ENCODE measurements around the gene RAI2. TPM values are rescaled to one million over a fixed set of nuclear protein-coding genes. Genes with fewer than 3 reads are reported as not detected.

The RAI2 gene
- total and polyA plus RNA-seq, 8 donors, result 14.9 to 20.6 (median 16.9) TPM

GRCh38 chrX:17768997-17769396 is 92.1 kb downstream of the RAI2 start:
- H3K36me3 ChIP-seq, result no peaks in the 10 kb centered on the region
- H3K4me1 ChIP-seq, result no peaks in the 10 kb centered on the region
- H3K4me3 ChIP-seq, result no peak overlapping the region
- DNase-seq, result no peak
- TF ChIP-seq CTCF (IDR thresholded peaks at IDR 0.05), result no peak
- ATAC-seq, result no peak
- intact Hi-C loops (cut with DNase I), result no loop called here
- no peaks in the 10 kb centered on the region for H3K27me3 ChIP-seq
- H3K27ac ChIP-seq, result no peak overlapping the region
- H3K9me3 ChIP-seq, result no peaks in the 10 kb centered on the region

GRCh38 chrX:17767734-17768133 is 93.4 kb downstream of the RAI2 start:
- Histone ChIP-seq H3K4me1 (no peaks in the 10 kb centered on the region), H3K27ac (no peak overlapping the region), H3K9me3 (no peaks in the 10 kb centered on the region), H3K4me3 (no peak overlapping the region), H3K27me3 (no peaks in the 10 kb centered on the region), H3K36me3 (no peaks in the 10 kb centered on the region)
- no peak for DNase-seq
- intact Hi-C loops (cut with DNase I), result no loop called here
- TF ChIP-seq CTCF (IDR thresholded peaks at IDR 0.05), result no peak
- no peak for ATAC-seq

GRCh38 chrX:17759990-17760389 is 101.1 kb downstream of the RAI2 start:
- DNase-seq, result no peak
- H3K9me3 ChIP-seq, result no peaks in the 10 kb centered on the region
- no peak for ATAC-seq
- intact Hi-C loops (cut with DNase I), result no loop called here
- H3K4me3 ChIP-seq, result no peak overlapping the region
- no peaks in the 10 kb centered on the region for H3K27me3 ChIP-seq
- H3K27ac ChIP-seq, result no peak overlapping the region
- no peaks in the 10 kb centered on the region for H3K4me1 ChIP-seq
- no peak for TF ChIP-seq CTCF (IDR thresholded peaks at IDR 0.05)
- H3K36me3 ChIP-seq, result no peaks in the 10 kb centered on the region

GRCh38 chrX:17758382-17758781 is 102.7 kb downstream of the RAI2 start:
- Histone ChIP-seq H3K27ac (no peak overlapping the region), H3K27me3 (no peaks in the 10 kb centered on the region), H3K36me3 (no peaks in the 10 kb centered on the region), H3K9me3 (no peaks in the 10 kb centered on the region), H3K4me1 (no peaks in the 10 kb centered on the region), H3K4me3 (no peak overlapping the region)
- DNase-seq (no peak), ATAC-seq (no peak)
- no peak for TF ChIP-seq CTCF (IDR thresholded peaks at IDR 0.05)
- intact Hi-C loops (cut with DNase I), result no loop called here

- no peak for TF ChIP-seq CTCF (IDR thresholded peaks at IDR 0.05)
- H3K27me3 ChIP-seq, result no peaks in the 10 kb centered on the region
- intact Hi-C loops (cut with DNase I), result no loop called here
- H3K36me3 ChIP-seq, result peaks cover 0 to 16% of the 10 kb centered on the region in 2 donors
- H3K4me1 ChIP-seq, result no peaks in the 10 kb centered on the region
- no peak overlapping the region for H3K27ac ChIP-seq
- H3K9me3 ChIP-seq, result no peaks in the 10 kb centered on the region
- ATAC-seq (no peak), DNase-seq (no peak)
- no peak overlapping the region for H3K4me3 ChIP-seq
These were observed 110.7 kb downstream of the RAI2 start for GRCh38 chrX:17750436-17750835.

Other genes with a start within 250 kb of the RAI2 start
- 10 to 100 TPM in 1 of 2 donors, 1 to 10 TPM in 1; 7.7 to 10.3 TPM for gene SCML1, start 123.8 kb downstream of the RAI2 start, total RNA-seq
- 10 to 100 TPM; 20.6 to 25.7 (median 22.3) TPM for gene SCML1, start 123.8 kb downstream of the RAI2 start, polyA plus RNA-seq (ENCODE audit: insufficient read length in 6 of 6)

All from left lung (tissue), 10 donors.